Kasumi-1 (cell line): ENCODE data around the gene BAZ1B.
"Not testable (repeated sequence)": the region's sequence is repeated elsewhere in the genome, so short reads cannot be mapped to it uniquely, and the experiment has no call there.

Experiments used
- DNase-seq, 2 experiments: peaks; one replicate each; lab custom pipeline; 2025; lab: John Stamatoyannopoulos, UW

The BAZ1B gene

GRCh38 chr7:73442903-73443500, 79.1 kb downstream of the BAZ1B start:
- DNase-seq: no peak

- no peak for DNase-seq
Measured at GRCh38 chr7:73442222-73442902, 79.7 kb downstream of the BAZ1B start.

GRCh38 chr7:73439410-73439704, 82.7 kb downstream of the BAZ1B start:
- DNase-seq: no peak

GRCh38 chr7:73438547-73439409, 83.3 kb downstream of the BAZ1B start:
- DNase-seq: no peak

GRCh38 chr7:73437621-73438416, 84.3 kb downstream of the BAZ1B start:
- no peak for DNase-seq

GRCh38 chr7:73437091-73437490, 85.0 kb downstream of the BAZ1B start:
- DNase-seq: no peak

GRCh38 chr7:73436031-73436929, 85.8 kb downstream of the BAZ1B start:
- no peak for DNase-seq

- DNase-seq: no peak
Measured at GRCh38 chr7:73435471-73436009, 86.6 kb downstream of the BAZ1B start.

GRCh38 chr7:73434701-73435069, 87.4 kb downstream of the BAZ1B start:
- no peak for DNase-seq

- DNase-seq: no peak
Measured at GRCh38 chr7:73433924-73434700, 88.0 kb downstream of the BAZ1B start.

- DNase-seq: no peak
Measured at GRCh38 chr7:73432676-73433075, 89.4 kb downstream of the BAZ1B start.

GRCh38 chr7:73431041-73431835, 90.9 kb downstream of the BAZ1B start:
- no peak for DNase-seq

- DNase-seq: not testable (repeated sequence)
Measured at GRCh38 chr7:73430540-73430939, 91.6 kb downstream of the BAZ1B start.

GRCh38 chr7:73429622-73430505, 92.2 kb downstream of the BAZ1B start:
- DNase-seq: no peak

GRCh38 chr7:73429215-73429614, 92.9 kb downstream of the BAZ1B start:
- DNase-seq: no peak

GRCh38 chr7:73427902-73428787, 93.9 kb downstream of the BAZ1B start:
- no peak for DNase-seq

GRCh38 chr7:73426016-73426415, 96.1 kb downstream of the BAZ1B start:
- no peak for DNase-seq
